GM12878 (cell line): ENCODE results near the gene BARX2. TPM values are rescaled to one million over a fixed set of nuclear protein-coding genes. Genes with fewer than 3 reads are reported as not detected.

Source experiments
- ATAC-seq: fragments of 200-7000 bp; cut with Tn5 transposase; 3 replicates; pipeline ENCODE4 v1.9.1; 2020; ENCODE audit warnings: mild to moderate bottlenecking, moderate library complexity
- BruUV-seq: library from RNA; stranded (reverse); fragments of 400-500 nt; replicated peaks from 2 replicates; lab custom pipeline; 2021; lab: Mats Ljungman, UMichigan
- CTCF ChIA-PET: fragments of 300-600 bp; sonication (Branson Sonifier 250); formaldehyde crosslinking; extraction: SDS; loops from one replicate; lab custom pipeline; 2021; ENCODE audit warnings: inconsistent platforms; lab: Yijun Ruan, JAX
- POLR2A ChIA-PET: fragments of 350-600 bp; formaldehyde crosslinking; extraction: SDS; loops from one replicate; lab custom pipeline; 2021; ENCODE audit warnings: inconsistent platforms; lab: Charles Lee
- RAD21 ChIA-PET: fragments of 300-600 bp; sonication (Branson Sonifier 250); formaldehyde crosslinking; loops from one replicate; lab custom pipeline; 2023; ENCODE audit warnings: antibody characterized with exemption; ENCODE audit not compliant: unreplicated experiment; lab: Charles Lee
- SMC1A ChIA-PET: fragments of 300-600 bp; sonication (Branson Sonifier 250); formaldehyde crosslinking; loops from one replicate; lab custom pipeline; 2023; ENCODE audit not compliant: unreplicated experiment, uncharacterized antibody; lab: Charles Lee
- DNase-seq: peaks from one replicate; pipeline ENCODE4 v3.0.0-alpha.2; 2011; ENCODE audit warnings: low read depth, low spot score
- FAIRE-seq: peaks from 3 replicates; lab custom pipeline; 2011; peaks lifted over from hg19 to GRCh38; lab: Jason Lieb, UNC
- H2AFZ ChIP-seq: 2 replicates; pipeline ENCODE4 v1.6.0; 2011; ENCODE audit warnings: low read depth, low read length, control low read depth; ENCODE audit not compliant: control insufficient read depth
- H3K27ac ChIP-seq: 2 replicates; pipeline ENCODE4 v1.5.1; 2011; ENCODE audit warnings: control low read depth; ENCODE audit not compliant: control insufficient read depth, insufficient read depth
- H3K27me3 ChIP-seq, 2 experiments: replicated peaks in 1 of 2; 2 replicates each; pipeline versions ENCODE4 v1.6.0 to v1.6.1; 2011; ENCODE audit warnings: low read length in 1 of 2; ENCODE audit not compliant: control insufficient read depth in 2 of 2, insufficient read depth in 2 of 2
- H3K36me3 ChIP-seq, 2 experiments: 2 replicates each; pipeline ENCODE4 v1.5.1; 2011; ENCODE audit warnings: low read length in 1 of 2; ENCODE audit not compliant: control insufficient read depth in 2 of 2, insufficient read depth in 2 of 2
- H3K4me1 ChIP-seq: 2 replicates; pipeline ENCODE4 v1.6.1; 2011; ENCODE audit warnings: mild to moderate bottlenecking, low read length, moderate library complexity, mixed read lengths; ENCODE audit not compliant: control insufficient read depth, insufficient read depth
- H3K4me2 ChIP-seq: 2 replicates; pipeline ENCODE4 v1.6.0; 2011; ENCODE audit warnings: control low read depth; ENCODE audit not compliant: control insufficient read depth, insufficient read depth
- H3K4me3 ChIP-seq: fragments of 200-600 bp; sonication (generic); 2 replicates; pipeline ENCODE4 v1.5.1; 2016
- H3K79me2 ChIP-seq: 2 replicates; pipeline ENCODE4 v1.6.0; 2011; ENCODE audit warnings: low read length; ENCODE audit not compliant: control insufficient read depth, insufficient read depth
- H3K9ac ChIP-seq: 2 replicates; pipeline ENCODE4 v1.8.0; 2011; ENCODE audit warnings: low read length, control low read depth, mixed read lengths; ENCODE audit not compliant: control insufficient read depth, insufficient read depth
- H3K9me3 ChIP-seq: replicated peaks from 3 replicates; pipeline ENCODE4 v1.5.1; 2011; ENCODE audit warnings: mild to moderate bottlenecking, low read length; ENCODE audit not compliant: control insufficient read depth, insufficient read depth
- H4K20me1 ChIP-seq: 2 replicates; pipeline ENCODE4 v1.6.0; 2011; ENCODE audit not compliant: control insufficient read depth, insufficient read depth
- BRCA1 ChIP-seq: IDR thresholded peaks from 2 replicates; pipeline ENCODE4 v1.6.1; 2011; ENCODE audit warnings: low read depth, low read length, improper control_type of control experiment
- CBX5 ChIP-seq: sonication (generic); IDR thresholded peaks from 2 replicates; pipeline ENCODE4 v1.6.1; 2016; ENCODE audit warnings: low read depth, moderate library complexity, mild to moderate bottlenecking, inconsistent platforms
- CHD1 ChIP-seq: IDR thresholded peaks from 2 replicates; pipeline ENCODE4 v1.6.1; 2012; ENCODE audit warnings: low read depth, low read length, improper control_type of control experiment
- ETV6 ChIP-seq, 2 experiments: fragments of 450-650 bp in 1 of 2; IDR thresholded peaks in 1 of 2; conservative IDR thresholded peaks in 1 of 2; 2 replicates each; pipeline ENCODE4 v1.6.1; 2014; ENCODE audit warnings: antibody characterized with exemption in 1 of 2, borderline replicate concordance in 1 of 2, low read depth in 1 of 2, mild to moderate bottlenecking in 1 of 2, moderate library complexity in 1 of 2
- GATAD2B ChIP-seq: fragments of 450-650 bp; conservative IDR thresholded peaks from 2 replicates; pipeline ENCODE4 v1.6.1; 2017; ENCODE audit warnings: low read depth, mild to moderate bottlenecking, moderate library complexity
- LARP7 ChIP-seq: fragments of 450-650 bp; IDR thresholded peaks from 2 replicates; pipeline ENCODE4 v1.6.1; 2017; ENCODE audit warnings: mild to moderate bottlenecking
- MXI1 ChIP-seq: fragments of 150-350 bp; IDR thresholded peaks from 2 replicates; pipeline ENCODE4 v1.6.1; 2011; ENCODE audit warnings: low read depth, mild to moderate bottlenecking, inconsistent platforms, low read length, improper control_type of control experiment
- SPI1 ChIP-seq: IDR thresholded peaks from 2 replicates; pipeline ENCODE4 v1.6.1; 2011; ENCODE audit warnings: low read depth, mild to moderate bottlenecking, low read length, moderate library complexity, borderline replicate concordance; ENCODE audit not compliant: insufficient read depth
- ZNF622 ChIP-seq: fragments of 450-650 bp; IDR thresholded peaks from 2 replicates; pipeline ENCODE4 v1.6.1; 2017; ENCODE audit warnings: mild to moderate bottlenecking, inconsistent platforms
- WGBS: methylation state at CpG from one replicate; pipeline ENCODE4 v1.1.6; 2016; ENCODE audit warnings: low lambda C conversion rate; ENCODE audit not compliant: insufficient replicate concordance, insufficient coverage; ENCODE audit errors: missing lambda C conversion rate; 5-methylcytosine and 5-hydroxymethylcytosine counted together
- in situ Hi-C: fragments of 300-500 bp; cut with MboI; formaldehyde crosslinking; loops from 9 replicates; pipeline ENCODE4 v1.14.3; 2018; ENCODE audit warnings: mixed read lengths
- intact Hi-C: fragments of 100-400 bp; cut with micrococcal nuclease; formaldehyde crosslinking; loops from one replicate; pipeline ENCODE4 v1.14.2; 2022; ENCODE audit not compliant: unreplicated experiment
- polyA plus RNA-seq, 11 experiments: library from polyadenylated mRNA; depleted of rRNA in 4 of 11; unstranded in 6 of 11; stranded (reverse) in 5 of 11; fragments of >200 nt; fragmentation: Nextera tagmentation in 4 of 11; fragmentation: Illumina TruSeq in 1 of 11; extraction: Ambion mirVana in 4 of 11; extraction: Trizol in 1 of 11; gene quantifications; 1 replicate in 1 of 11; 2 replicates in 10 of 11; pipeline versions ENCODE4 v1.2.1 to v1.2.3, GENCODE V29; 2011 to 2016; ENCODE audit warnings: inconsistent platforms in 2 of 11, missing spikeins in 2 of 11, low read depth in 1 of 11
- total RNA-seq, 4 experiments: library from RNA; depleted of rRNA in 3 of 4; stranded (reverse); fragments of >200 nt in 3 of 4; fragmentation: Illumina TruSeq in 1 of 4; extraction: Trizol in 1 of 4; gene quantifications; 2 replicates each; pipeline versions ENCODE4 v1.2.1 to v1.2.3, GENCODE V29; 2013 to 2021
- TF ChIP-seq, protein P1 (sequence below): fragments of 150-350 bp; IDR thresholded peaks from 2 replicates; pipeline ENCODE4 v1.6.1; 2014; ENCODE audit warnings: mild to moderate bottlenecking, low read depth, low read length
- TF ChIP-seq, protein P2 (sequence below), 3 experiments: IDR thresholded peaks in 2 of 3; conservative IDR thresholded peaks in 1 of 3; 2 replicates each; pipeline ENCODE4 v1.5.1; 2011; ENCODE audit warnings: low read depth in 3 of 3, low read length in 3 of 3, mild to moderate bottlenecking in 3 of 3, control low read depth in 2 of 3, moderate library complexity in 2 of 3, inconsistent platforms in 1 of 3, mixed read lengths in 1 of 3; ENCODE audit not compliant: control insufficient read depth in 2 of 3, insufficient read depth in 1 of 3; ENCODE audit errors: extremely low read depth in 1 of 3

BARX2 gene
- total and polyA plus RNA-seq, 10 of the 15 experiments (the other 5 are each of a cell fraction or from before 2014, with no cell fraction given): 0.07 to 0.84 TPM; not detected in 8

DNA sequence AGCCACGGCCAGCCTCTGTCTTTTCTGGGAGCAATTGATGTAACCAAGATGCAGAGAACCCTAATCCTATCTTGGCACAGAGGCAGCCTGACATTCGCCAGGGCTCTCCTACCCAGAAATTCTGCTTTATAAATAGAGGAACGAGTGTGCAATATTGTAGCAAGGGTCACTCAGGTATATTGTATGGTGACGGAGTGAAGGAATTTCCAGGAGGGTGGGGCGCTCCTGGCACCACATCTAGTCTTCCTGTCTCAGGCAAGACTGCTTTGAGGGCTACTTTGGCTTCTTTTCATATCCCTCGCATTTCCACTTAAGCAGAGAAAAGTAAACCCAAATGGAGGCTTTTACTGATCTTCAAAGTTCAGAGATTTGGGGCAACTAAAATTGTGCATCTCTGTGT is 114.4 kb downstream of the BARX2 start:
- POLR2A ChIA-PET: no interaction called here

DNA sequence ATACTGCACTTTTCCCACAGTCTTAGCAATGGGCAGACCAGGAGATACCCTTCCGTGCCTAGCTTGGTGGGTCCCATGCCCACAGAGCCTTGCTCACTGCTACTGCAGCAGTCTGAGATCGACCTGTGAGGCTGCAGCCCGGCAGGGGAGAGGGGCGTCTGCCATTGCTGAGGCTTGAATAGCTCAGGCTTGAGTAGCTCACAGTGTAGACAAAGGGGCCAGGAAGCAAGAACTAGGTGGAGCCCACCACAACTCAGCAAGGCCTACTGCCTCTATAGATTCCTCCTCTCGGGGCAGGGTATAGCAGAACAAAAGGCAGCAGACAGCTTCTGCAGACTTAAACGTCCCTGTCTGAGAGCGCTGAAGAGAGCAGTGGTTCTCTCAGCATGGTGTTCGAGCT is 118.1 kb downstream of the BARX2 start:
- no peaks in the 10 kb centered on the region for H3K36me3 ChIP-seq
- ATAC-seq: no peak
- no peak overlapping the region for H3K4me2 ChIP-seq
- ChIA-PET POLR2A (no interaction called here), CTCF (interaction anchor here (0.8 kb wide), 1 partner anchor 10 kb away, joined by 3 read pairs; no protein-coding TSS in a partner anchor), SMC1A (no interaction called here), RAD21 (no interaction called here)
- no peak overlapping the region for H2AFZ ChIP-seq
- no peak overlapping the region for H3K4me3 ChIP-seq
- no peaks in the 10 kb centered on the region; a peak in 1 of 4 replicates for H3K27me3 ChIP-seq
- in situ Hi-C loops: no loop called here
- intact Hi-C loops: no loop called here
- no peaks in the 10 kb centered on the region for H3K79me2 ChIP-seq
- no peak overlapping the region for H3K9ac ChIP-seq
- DNase-seq: no peak
- no peaks in the 10 kb centered on the region for H4K20me1 ChIP-seq
- BruUV-seq: no TSS peak
- no peak overlapping the region for H3K27ac ChIP-seq
- FAIRE-seq: no peak
- no peaks in the 10 kb centered on the region for H3K4me1 ChIP-seq
- no peaks in the 10 kb centered on the region for H3K9me3 ChIP-seq
- 18% methylated on average over 8 of the region's 8 CpGs for WGBS
- no peak for TF ChIP-seq CBX5
- TF ChIP-seq SPI1: no peak
- TF ChIP-seq ETV6 (conservative IDR thresholded peaks at IDR 0.05 in 1 of 2, IDR thresholded peaks at IDR 0.05 in 1 of 2; ENCODE audit: borderline replicate concordance in 1 of 2, low read depth in 1 of 2): no peak
- TF ChIP-seq LARP7: no peak
- TF ChIP-seq, protein P1, sequence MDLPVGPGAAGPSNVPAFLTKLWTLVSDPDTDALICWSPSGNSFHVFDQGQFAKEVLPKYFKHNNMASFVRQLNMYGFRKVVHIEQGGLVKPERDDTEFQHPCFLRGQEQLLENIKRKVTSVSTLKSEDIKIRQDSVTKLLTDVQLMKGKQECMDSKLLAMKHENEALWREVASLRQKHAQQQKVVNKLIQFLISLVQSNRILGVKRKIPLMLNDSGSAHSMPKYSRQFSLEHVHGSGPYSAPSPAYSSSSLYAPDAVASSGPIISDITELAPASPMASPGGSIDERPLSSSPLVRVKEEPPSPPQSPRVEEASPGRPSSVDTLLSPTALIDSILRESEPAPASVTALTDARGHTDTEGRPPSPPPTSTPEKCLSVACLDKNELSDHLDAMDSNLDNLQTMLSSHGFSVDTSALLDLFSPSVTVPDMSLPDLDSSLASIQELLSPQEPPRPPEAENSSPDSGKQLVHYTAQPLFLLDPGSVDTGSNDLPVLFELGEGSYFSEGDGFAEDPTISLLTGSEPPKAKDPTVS: no peak
- TF ChIP-seq, protein P2, sequence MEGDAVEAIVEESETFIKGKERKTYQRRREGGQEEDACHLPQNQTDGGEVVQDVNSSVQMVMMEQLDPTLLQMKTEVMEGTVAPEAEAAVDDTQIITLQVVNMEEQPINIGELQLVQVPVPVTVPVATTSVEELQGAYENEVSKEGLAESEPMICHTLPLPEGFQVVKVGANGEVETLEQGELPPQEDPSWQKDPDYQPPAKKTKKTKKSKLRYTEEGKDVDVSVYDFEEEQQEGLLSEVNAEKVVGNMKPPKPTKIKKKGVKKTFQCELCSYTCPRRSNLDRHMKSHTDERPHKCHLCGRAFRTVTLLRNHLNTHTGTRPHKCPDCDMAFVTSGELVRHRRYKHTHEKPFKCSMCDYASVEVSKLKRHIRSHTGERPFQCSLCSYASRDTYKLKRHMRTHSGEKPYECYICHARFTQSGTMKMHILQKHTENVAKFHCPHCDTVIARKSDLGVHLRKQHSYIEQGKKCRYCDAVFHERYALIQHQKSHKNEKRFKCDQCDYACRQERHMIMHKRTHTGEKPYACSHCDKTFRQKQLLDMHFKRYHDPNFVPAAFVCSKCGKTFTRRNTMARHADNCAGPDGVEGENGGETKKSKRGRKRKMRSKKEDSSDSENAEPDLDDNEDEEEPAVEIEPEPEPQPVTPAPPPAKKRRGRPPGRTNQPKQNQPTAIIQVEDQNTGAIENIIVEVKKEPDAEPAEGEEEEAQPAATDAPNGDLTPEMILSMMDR (IDR thresholded peaks at IDR 0.05 in 2 of 3, conservative IDR thresholded peaks at IDR 0.05 in 1 of 3; ENCODE audit: control insufficient read depth in 2 of 3, extremely low read depth in 1 of 3, insufficient read depth in 1 of 3, low read depth in 3 of 3, low read length in 3 of 3): no peak
- TF ChIP-seq BRCA1: no peak

More for the DNA sequence above, 114.4 kb downstream of the BARX2 start:
- no peaks in the 10 kb centered on the region for H4K20me1 ChIP-seq
- no TSS peak for BruUV-seq
- CTCF ChIA-PET: no interaction called here
- no peak for ATAC-seq
- intact Hi-C loops: no loop called here
- SMC1A ChIA-PET: no interaction called here
- RAD21 ChIA-PET: no interaction called here
- WGBS: 3% methylated on average over 6 of the region's 6 CpGs
- H3K4me1 ChIP-seq: no peaks in the 10 kb centered on the region
- H3K9me3 ChIP-seq: no peaks in the 10 kb centered on the region
- TF ChIP-seq, protein P2 (IDR thresholded peaks at IDR 0.05 in 2 of 3, conservative IDR thresholded peaks at IDR 0.05 in 1 of 3; ENCODE audit: control insufficient read depth in 2 of 3, extremely low read depth in 1 of 3, insufficient read depth in 1 of 3, low read depth in 3 of 3, low read length in 3 of 3): no peak
- TF ChIP-seq MXI1 (no peak), GATAD2B (no peak), ZNF622 (no peak), CHD1 (no peak)
- H3K27me3 ChIP-seq: no peaks in the 10 kb centered on the region; a peak in 1 of 4 replicates
- no peak overlapping the region for H3K4me3 ChIP-seq
- no peak for DNase-seq
- H3K36me3 ChIP-seq: no peaks in the 10 kb centered on the region
- no peak overlapping the region for H3K4me2 ChIP-seq
- in situ Hi-C loops: no loop called here
- no peak overlapping the region for H2AFZ ChIP-seq
- H3K9ac ChIP-seq: no peak overlapping the region
- no peak for FAIRE-seq
- H3K27ac ChIP-seq: no peak overlapping the region
- H3K79me2 ChIP-seq: no peaks in the 10 kb centered on the region
